GM19463 (cell line): Measurements from ENCODE around the gene CTNND2.

Experiments used
- ATAC-seq: cut with Tn5 transposase; IDR thresholded peaks from one replicate; pipeline ENCODE4 v1.9.1; 2021; ENCODE audit warnings: mild to moderate bottlenecking, moderate library complexity; ENCODE audit not compliant: unreplicated experiment

Gene CTNND2

DNA sequence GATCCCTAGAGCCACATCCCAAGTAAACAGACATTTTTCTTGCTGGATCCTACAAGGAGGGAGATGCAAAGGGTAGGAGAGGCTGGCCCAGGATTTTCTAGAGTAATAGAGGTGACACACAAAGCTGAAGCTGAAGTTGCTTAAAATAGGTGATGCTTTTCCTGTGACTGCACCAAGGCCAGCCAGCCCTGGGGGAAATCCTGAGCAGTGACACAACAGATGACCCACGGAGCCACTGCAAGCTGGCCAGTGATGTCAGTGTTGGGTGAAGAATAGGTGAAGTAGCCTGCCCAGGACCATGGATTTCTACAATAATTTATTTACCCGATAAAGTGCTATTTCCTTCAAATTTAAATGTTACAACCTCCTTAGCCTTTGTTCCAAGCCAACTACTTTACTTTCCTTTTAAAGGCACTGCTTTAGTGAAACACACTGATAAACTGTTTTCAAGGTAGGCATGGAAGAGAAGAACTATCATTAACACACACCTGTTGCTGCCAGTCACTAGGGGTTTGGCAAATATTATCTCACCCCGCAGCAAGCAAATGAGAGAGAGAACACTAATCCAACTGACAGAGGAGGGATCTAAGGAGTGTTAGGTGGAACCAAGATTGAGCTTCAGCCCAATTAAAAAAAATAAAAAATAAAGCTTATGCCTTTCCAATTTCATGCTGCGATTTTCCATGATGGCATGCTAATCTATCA, 123.5 kb downstream of the CTNND2 start:
- no peak for ATAC-seq

DNA sequence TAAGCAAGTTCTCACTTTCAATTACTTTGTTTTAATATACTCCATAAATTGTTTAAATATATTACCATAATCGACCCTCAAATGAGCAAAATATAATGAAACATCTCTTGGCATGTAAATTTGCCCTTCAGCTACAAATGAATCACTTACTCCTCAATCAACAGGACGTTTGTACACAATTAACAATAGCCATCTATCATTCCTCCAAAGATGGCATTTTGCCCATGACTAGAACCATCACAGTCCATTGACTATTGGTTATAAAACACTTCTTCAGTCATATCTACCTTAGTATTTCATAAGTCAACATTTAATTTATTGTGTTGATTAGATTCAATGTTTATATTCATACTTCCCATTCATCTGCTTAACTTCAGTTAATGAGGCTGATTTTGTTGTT, 127.2 kb downstream of the CTNND2 start:
- no peak for ATAC-seq

DNA sequence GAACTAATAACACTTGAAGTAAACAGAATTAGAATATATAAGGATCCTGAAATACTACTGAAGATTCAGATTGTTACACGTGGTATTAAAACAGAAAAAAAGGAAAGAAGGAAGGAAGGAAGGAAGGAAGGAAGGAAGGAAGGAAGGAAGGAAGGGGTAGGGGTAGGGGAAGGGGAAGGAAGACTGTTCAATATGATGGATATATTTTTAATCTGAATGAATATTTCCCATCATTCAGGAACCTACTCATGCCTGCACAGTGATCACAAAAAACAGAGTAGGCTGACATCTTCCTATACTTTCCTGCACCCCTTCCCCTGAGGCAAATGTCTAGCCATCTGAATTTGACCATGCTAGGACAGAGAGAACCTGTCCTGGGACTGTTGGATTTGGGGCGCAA, 133.9 kb downstream of the CTNND2 start:
- ATAC-seq, result no peak

- no peak for ATAC-seq
Observed at GRCh38 chr5:11760934-11761603, 143.2 kb downstream of the CTNND2 start.

- ATAC-seq, result no peak
Observed at GRCh38 chr5:11758321-11758720, 145.9 kb downstream of the CTNND2 start.

DNA sequence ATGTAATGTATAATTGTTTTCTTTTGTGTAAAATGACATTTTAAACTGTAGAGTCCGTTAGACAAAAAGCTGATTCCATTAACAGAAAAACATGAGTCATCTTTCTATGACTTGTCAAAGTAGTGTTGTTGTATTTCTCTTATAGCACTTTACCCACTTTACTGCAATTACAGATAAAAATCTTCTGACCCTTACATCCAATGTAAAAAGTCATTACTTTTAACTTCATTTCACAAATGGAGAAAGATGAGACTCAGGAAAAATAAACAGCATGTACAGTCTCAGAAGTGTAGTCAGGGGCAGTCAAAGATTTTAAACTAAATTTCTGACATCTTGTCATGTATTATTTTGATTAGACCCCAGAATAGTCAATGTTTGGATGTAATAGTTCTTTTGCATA, 146.6 kb downstream of the CTNND2 start:
- ATAC-seq, result no peak

DNA sequence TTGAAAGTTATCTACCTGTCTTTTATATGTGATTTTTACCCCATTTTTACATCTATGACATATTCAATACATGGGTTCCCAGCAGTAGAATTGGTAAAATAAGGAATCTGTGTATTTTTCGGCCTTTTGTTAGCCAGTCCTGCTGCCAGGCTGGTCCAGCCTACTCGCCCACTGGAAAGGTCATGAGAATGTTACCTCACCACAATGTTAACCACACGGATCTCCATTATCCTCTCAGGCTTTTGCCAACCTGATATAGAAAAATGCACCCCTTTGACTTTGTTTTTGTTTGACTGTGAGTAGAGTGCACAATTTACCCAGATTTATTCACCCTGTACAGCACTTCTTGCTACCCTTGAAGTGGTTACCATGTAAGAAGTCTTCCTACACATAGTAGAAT, 167.2 kb downstream of the CTNND2 start:
- ATAC-seq, result no peak

- ATAC-seq, result no peak
Observed at GRCh38 chr5:11734369-11734768, 169.9 kb downstream of the CTNND2 start.

GRCh38 chr5:11733840-11734192, 170.4 kb downstream of the CTNND2 start:
- no peak for ATAC-seq

DNA sequence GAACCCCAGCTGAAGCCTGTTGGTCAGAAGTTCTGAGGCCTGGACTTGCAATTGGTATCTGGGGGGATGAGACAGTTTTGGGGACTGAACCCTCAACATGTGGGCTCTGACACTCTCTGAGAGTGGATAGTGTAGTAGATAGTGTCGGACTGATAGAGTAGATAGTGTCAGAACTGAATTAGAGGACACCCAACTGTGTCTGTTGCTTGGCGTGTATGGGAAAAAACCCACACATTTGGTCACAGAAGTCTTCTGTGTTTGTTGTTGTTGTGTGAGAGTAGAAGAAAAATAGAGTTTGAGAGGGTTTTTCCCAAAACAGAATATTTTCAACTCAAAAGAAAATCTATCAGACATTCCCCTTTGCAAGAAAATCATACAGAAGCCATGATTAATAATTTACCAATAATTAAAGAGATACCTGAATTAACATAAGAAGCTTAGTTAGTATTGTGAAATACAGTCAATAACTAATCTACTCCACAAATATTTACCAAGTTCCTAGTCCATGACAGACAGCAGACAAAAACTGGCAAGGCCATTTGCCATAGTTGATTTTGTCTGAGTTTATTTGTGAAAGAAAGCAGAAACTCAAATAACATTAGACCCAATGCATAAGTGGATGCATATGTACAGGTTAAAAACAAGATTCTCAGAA, 170.9 kb downstream of the CTNND2 start:
- no peak for ATAC-seq

- no peak for ATAC-seq
Observed at GRCh38 chr5:11724940-11725339, 179.3 kb downstream of the CTNND2 start.

DNA sequence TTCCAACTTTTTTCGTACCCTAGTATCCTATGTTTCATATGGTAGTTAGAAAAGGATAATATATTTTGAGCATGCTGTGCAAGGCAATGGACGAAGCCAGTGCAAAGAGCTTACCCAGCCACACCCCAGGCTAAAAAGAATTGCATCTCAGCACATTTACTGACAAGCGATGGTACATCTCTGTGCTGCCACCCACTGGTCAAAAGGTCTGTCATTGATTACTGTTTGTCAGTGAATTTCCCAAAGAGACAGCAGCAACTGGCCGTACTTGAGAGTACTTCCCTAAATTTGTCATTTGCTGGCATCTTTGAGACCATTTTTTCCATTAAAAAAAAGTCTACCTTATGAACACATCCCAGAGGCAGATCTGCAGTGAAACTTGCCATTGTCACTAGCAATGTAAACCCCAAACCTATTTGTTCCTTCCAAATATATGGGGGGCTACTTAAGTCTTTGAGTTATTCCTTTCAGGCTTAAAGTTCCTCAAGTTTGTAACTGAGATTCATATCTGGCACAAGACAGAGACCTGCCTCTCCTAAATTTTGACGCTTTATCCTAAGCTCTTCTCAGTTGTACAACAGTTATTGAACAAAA, 184.3 kb downstream of the CTNND2 start:
- no peak for ATAC-seq

DNA sequence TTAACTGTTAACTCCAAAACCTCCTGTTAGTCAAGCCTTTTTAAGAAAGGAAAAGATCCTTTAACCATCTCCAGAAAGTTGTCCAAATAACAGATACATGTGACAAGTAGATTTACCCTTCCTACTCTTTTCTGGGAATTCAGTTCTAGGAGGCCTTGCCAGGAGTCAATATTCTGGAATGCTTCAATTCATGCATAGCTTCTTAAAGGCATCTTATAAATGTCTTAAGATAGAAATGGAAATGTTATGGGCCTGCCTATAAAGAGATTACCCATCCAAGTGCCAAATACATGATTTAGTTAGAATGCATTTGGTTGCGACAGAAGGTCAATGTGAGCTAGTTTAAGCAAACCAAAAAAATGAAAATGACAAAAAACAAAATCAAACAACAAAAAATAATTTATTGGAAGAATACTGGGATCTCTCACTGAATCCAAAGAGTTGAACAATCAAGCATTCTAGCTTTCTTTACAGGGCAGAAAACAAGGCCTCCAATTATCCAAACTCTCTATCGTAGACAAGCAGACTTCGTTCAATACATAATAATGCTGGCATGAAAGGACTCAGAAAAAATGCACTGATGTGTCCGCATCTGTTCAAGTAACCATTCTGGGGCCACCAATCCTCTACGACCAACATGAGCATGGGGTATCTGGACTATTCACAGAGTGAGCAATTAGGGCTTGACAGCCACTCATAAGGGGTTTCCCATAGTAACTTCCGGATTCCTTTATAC, 188.6 kb downstream of the CTNND2 start:
- no peak for ATAC-seq

GRCh38 chr5:11711932-11712331, 192.3 kb downstream of the CTNND2 start:
- no peak for ATAC-seq

- no peak for ATAC-seq
Observed at GRCh38 chr5:11709021-11709420, 195.2 kb downstream of the CTNND2 start.

DNA sequence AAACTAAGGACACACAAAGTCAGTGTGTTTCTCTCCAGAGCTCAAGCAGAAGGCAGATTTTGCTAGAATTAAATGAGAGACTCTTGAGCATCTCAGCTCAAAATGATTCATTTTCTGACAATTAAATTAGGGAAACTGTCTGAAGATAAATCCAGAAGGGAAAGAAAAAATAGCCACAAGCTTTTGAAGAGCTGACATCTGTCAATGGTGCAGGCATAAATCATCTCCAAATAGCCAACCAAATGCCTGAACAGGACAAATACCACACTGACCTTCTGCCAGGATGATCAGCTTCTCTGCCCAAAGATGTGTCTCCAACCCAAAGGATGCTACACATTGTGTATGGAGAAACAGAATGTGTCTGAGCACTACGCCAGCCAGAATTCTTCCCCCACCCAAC, 199.3 kb downstream of the CTNND2 start:
- ATAC-seq, result no peak

DNA sequence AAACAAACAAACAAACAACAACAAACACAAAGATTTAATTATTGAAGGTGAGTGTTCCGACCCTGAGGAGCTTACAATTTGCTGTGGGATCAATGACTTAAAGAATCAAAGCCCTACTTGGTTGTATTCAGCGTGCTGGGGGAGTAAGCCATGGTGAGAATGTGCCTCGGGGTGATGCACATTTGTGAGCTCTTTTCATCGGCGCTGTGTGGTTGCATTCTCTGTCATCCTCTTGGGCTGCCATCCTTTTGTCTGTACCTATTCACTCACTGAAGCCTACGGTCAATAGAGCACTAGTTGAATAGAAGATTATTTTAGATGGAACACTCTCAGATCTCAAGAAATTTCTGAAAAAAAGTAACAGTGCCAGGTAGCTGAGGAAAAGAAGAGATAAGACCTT, 203.9 kb downstream of the CTNND2 start:
- no peak for ATAC-seq

DNA sequence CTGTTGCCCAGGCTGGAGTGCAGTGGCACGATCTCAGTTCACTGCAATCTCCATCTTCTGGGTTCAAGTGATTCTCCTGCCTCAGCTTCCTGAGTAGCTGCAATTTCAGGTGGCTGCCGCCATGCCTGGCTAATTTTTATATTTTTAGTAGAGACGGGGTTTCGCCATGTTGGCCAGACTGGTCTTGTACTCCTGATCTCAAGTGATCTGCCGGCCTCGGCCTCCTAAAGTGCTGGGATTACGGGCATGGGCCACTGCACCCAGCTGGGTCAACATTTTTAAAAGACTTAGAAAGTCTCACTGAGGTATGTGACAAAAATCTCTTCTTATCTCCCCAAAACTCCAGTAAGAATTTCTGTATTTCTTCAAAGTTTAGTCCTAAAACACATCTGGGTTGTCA, 211.6 kb downstream of the CTNND2 start:
- ATAC-seq, result no peak

- ATAC-seq, result no peak
Observed at GRCh38 chr5:11687498-11687897, 216.7 kb downstream of the CTNND2 start.

- ATAC-seq, result no peak
Observed at GRCh38 chr5:11684607-11685006, 219.6 kb downstream of the CTNND2 start.

GRCh38 chr5:11683666-11684065, 220.6 kb downstream of the CTNND2 start:
- ATAC-seq, result no peak
